Vagina (tissue), 2 donors: Measurements from ENCODE around the gene CYRIA.

Experiments
- POLR2A ChIP-seq, 2 donors: fragments of 450-650 bp; IDR thresholded peaks; one replicate each; pipeline ENCODE4 v1.6.1; 2017; ENCODE audit warnings: antibody characterized with exemption in 2 of 2, mild to moderate bottlenecking in 2 of 2, moderate library complexity in 2 of 2
- TF ChIP-seq, protein P1 (sequence below), 3 experiments: fragments of 450-650 bp in 2 of 3; fragments of 200-600 bp in 1 of 3; sonication (generic) in 1 of 3; IDR thresholded peaks; one replicate each; pipeline ENCODE4 v1.5.1; 2017 to 2019; ENCODE audit warnings: antibody characterized with exemption in 3 of 3, mild to moderate bottlenecking in 2 of 3, moderate library complexity in 2 of 3

DNA sequence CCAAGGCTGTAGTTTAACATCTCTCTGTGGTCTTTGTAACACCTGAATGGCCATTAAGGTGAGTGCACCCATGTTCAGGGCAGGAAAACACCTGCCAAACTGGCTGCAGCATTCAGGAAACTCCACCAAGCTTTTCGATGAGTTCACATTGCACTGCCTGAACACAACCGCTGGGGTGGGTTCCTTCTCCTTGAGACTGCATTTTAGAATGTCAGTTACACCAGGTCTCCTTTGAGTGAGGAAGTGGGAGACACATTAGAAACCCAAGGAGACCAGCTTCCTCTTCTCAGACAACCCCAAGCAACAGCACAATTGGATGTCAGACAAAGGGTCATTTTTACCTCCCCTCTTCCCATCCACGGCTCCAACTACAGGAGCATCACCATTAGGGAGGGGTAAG is 35.2 kb downstream of the CYRIA start:
- TF ChIP-seq, protein P1, sequence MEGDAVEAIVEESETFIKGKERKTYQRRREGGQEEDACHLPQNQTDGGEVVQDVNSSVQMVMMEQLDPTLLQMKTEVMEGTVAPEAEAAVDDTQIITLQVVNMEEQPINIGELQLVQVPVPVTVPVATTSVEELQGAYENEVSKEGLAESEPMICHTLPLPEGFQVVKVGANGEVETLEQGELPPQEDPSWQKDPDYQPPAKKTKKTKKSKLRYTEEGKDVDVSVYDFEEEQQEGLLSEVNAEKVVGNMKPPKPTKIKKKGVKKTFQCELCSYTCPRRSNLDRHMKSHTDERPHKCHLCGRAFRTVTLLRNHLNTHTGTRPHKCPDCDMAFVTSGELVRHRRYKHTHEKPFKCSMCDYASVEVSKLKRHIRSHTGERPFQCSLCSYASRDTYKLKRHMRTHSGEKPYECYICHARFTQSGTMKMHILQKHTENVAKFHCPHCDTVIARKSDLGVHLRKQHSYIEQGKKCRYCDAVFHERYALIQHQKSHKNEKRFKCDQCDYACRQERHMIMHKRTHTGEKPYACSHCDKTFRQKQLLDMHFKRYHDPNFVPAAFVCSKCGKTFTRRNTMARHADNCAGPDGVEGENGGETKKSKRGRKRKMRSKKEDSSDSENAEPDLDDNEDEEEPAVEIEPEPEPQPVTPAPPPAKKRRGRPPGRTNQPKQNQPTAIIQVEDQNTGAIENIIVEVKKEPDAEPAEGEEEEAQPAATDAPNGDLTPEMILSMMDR (IDR thresholded peaks at IDR 0.05) = no peak
- no peak for TF ChIP-seq POLR2A (IDR thresholded peaks at IDR 0.05)
